ENCODE results near the gene KRT4.

The KRT4 gene

GRCh38 chr12:52821071-52821730 lies 7.3 kb upstream of the KRT4 start:
- TF ChIP-seq CTCF (IDR thresholded peaks at IDR 0.05; ENCODE audit: low read length, missing control alignments), result no peak
- no peak for DNase-seq (ENCODE audit: low read depth)
- H3K4me3 ChIP-seq (replicated peaks; ENCODE audit: low read depth, low read length), result no peak overlapping the region

GRCh38 chr12:52820521-52820920 lies 6.6 kb upstream of the KRT4 start:
- TF ChIP-seq CTCF (IDR thresholded peaks at IDR 0.05; ENCODE audit: low read length, missing control alignments), result no peak

GRCh38 chr12:52819731-52820510 lies 6.0 kb upstream of the KRT4 start:
- peak; percentile 23 for DNase-seq (ENCODE audit: low read depth)
- TF ChIP-seq CTCF (IDR thresholded peaks at IDR 0.05; ENCODE audit: low read length, missing control alignments), result no peak
- no peak overlapping the region for H3K4me3 ChIP-seq (replicated peaks; ENCODE audit: low read depth, low read length)

More at GRCh38 chr12:52820521-52820920, 6.6 kb upstream of the KRT4 start:
- H3K4me3 ChIP-seq (replicated peaks; ENCODE audit: low read depth, low read length), result no peak overlapping the region
- DNase-seq (ENCODE audit: low read depth), result no peak

- no peak overlapping the region for H3K4me3 ChIP-seq (replicated peaks; ENCODE audit: low read depth, low read length)
- no peak for DNase-seq (ENCODE audit: low read depth)
- TF ChIP-seq CTCF (IDR thresholded peaks at IDR 0.05; ENCODE audit: low read length, missing control alignments), result no peak
Measured at GRCh38 chr12:52818887-52819420, 5.0 kb upstream of the KRT4 start.

GRCh38 chr12:52818388-52818787 lies 4.5 kb upstream of the KRT4 start:
- no peak for DNase-seq (ENCODE audit: low read depth)
- no peak overlapping the region for H3K4me3 ChIP-seq (replicated peaks; ENCODE audit: low read depth, low read length)
- TF ChIP-seq CTCF (IDR thresholded peaks at IDR 0.05; ENCODE audit: low read length, missing control alignments), result no peak

GRCh38 chr12:52817699-52818238 lies 3.9 kb upstream of the KRT4 start:
- DNase-seq (ENCODE audit: low read depth), result no peak
- TF ChIP-seq CTCF (IDR thresholded peaks at IDR 0.05; ENCODE audit: low read length, missing control alignments), result no peak
- no peak overlapping the region for H3K4me3 ChIP-seq (replicated peaks; ENCODE audit: low read depth, low read length)
